D341Med (cell line): Measurements from ENCODE around the gene TMC8.
"Not testable (repeated sequence)": the region's sequence is repeated elsewhere in the genome, so short reads cannot be mapped to it uniquely, and the experiment has no call there.

ENCODE experiments used
- DNase-seq: peaks from one replicate; pipeline ENCODE4 v3.0.0; 2012; ENCODE audit warnings: low spot score

The TMC8 gene

DNA sequence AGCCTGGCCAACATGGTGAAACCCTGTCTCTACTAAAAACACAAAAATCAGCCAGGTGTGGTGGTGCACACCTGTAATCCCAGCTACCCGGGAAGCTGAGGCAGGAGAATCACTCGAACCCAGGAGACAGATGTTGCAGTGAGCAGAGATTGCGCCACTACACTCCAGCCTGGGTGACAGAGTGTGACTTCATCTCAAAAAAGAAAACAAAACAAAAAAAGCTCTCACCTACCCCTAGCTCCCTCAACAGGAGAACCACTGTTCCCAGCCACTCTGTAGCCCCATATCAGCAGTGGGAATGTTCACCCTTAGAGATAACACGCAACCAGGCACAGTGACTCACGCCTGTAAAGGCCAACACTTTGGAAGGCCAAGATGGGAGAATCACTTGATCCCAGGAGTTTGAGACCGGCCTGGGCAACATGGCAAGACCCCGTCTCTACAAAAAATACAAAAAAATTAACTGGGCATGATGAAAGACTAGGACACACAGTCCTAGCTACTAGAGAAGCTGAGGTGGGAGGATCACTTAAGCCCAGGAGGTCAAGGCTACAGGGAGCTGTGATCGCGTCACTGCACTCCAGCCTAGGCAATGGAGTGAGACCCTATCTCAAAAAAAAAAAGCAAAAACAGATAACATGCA lies 5.4 kb downstream of the TMC8 start:
- no peak for DNase-seq

DNA sequence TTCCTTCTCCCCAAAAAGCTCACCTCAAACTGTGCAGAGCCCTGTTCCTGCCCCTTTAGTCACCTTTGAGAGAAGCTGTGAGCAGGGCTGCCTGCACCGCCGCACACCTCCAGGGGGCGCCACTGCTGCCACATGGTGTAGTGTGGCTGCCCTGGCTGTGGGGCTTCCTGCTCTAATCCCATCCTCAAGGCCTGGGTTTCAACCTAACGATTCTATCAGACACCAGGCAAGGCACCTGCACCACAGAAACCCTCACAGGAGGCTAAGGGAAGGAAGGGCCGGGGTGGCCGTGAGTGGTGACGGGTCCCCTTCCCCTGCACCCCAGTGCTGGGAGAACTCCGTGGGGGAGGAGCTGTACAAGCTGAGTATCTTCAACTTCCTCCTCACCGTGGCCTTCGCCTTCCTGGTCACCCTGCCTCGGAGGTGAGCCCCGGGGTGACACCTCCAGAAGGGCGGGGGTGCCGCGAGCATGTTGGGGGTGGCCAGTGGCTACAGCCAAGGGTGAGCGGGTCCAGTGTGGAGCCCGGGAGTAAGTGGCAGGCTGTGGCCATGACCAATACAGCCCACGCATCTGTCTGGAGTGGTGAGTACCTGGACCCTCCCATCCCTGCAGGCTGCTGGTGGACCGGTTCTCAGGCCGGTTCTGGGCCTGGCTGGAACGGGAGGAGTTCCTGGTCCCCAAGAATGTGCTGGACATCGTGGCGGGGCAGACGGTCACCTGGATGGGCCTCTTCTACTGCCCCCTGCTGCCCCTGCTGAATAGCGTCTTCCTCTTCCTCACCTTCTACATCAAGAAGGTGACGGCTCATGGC lies 7.0 kb downstream of the TMC8 start:
- DNase-seq = no peak

DNA sequence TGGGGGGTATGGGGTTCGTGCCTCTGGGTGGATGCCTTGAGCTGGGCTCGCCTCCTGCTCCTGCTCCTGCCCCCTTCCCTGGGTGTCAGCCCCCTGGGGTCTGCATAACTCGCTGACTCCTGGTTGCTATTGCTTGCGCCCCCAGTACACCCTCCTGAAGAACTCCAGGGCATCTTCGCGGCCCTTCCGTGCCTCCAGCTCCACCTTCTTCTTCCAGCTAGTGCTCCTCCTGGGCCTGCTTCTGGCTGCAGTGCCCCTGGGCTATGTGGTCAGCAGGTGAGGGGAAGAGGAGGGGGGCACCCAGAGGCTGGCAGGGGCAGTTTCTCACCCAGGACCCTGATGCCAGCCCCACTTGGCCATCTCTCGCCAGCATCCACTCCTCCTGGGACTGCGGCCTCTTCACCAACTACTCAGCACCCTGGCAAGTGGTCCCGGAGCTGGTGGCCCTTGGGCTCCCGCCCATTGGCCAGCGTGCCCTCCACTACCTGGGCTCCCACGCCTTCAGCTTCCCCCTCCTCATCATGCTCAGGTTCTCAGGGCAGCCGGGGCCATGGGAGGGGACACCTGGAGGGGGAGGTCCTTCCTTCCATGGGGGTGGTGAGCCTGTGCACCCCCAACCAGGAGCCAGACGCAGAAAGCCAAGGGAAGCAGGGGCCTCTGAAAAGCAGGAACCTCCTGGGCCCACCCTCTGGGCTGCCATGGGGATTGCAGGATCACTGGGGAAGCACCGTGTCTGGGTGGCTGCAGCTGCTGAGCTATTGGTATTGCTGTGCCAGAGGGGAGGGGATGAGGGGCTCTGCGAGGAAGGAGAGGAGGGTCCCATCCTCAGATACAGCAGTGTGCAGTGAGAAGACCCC lies 7.9 kb downstream of the TMC8 start:
- DNase-seq = no peak

DNA sequence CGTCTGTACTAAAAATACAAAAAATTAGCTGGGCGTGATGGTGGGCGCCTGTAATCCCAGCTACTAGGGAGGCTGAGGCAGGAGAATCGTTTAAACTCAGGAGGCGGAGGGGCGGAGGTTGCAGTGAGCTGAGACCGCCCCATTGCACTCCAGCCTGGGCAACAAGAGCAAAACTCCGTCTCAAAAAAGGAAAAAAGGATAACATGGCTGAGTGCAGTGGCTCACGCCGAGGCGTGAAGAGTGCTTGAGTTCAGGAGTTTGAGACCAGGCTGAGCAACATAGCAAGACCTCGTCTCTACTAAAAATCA lies 9.2 kb downstream of the TMC8 start:
- not testable (repeated sequence) for DNase-seq

DNA sequence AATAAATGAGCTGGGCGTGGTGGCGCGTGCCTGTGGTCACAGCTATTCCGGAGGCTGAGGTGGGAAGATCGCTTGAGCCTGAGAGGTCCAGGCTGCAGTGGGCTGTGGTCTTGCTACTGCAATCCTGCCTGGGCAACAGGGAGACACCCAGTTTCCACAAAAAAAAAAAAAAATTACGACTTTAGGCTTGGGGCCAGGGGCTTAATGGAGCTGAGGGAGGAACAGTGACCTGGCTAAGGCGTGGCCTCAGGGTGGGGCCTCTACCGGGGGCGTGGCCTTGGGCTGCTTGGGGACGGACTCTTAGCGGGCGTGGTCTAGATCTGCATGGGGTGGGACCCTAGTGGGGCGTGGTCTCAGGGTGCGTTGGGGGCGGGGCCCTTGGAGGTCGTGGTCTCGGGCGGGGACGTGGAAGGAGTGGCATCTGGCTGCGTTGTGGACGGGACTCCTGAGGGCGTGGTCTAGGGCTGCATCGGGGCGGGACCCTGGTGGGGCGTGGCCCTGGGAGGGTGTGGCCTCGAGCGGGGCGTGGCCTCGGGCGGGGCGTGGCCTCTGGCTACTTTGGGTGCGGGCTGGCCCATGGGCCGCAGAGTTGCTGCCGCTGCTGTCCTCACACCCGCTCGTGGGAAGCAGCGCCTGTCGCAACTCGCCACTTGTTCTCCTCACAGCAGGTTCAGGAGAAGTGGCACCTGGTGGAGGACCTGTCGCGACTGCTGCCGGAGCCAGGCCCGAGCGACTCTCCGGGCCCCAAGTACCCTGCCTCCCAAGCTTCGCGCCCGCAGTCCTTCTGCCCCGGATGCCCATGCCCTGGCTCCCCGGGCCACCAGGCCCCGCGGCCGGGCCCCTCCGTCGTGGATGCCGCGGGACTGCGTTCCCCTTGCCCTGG lies 9.8 kb downstream of the TMC8 start:
- peak; percentile 99 for DNase-seq

DNA sequence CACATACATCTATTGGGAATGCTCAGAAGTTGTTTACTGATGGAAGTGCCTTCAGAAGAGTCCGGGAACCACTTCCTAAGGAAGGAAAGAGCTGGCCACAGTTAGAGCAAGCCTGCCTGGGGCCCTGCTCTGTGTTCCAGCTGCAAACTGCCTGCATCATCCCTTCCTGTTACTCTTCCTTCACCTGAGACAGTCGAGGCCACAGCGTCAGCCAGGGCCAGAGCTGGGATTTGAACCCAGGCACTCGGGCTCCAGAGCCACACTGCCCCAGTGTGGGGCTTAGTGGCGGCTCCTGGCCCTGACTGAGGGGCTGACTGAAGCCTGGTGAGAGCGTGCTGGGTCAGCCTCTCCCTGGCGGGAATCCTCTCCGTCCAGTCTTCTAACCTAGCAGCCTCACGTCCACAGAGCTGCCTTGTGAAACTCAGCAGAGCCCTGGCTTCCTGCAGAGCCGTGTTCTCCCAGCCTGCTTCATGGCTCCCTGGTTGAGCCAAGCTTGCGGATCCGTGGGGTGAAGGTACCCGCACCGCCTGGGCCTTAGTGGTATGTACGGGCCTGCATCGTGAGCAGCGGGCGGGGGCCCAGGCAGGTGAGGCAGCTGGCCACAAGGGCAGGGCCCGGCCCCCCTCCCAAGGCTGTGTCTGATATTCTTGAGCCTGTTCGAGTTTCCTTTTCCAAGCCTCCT lies 11.0 kb downstream of the TMC8 start:
- DNase-seq = no peak

DNA sequence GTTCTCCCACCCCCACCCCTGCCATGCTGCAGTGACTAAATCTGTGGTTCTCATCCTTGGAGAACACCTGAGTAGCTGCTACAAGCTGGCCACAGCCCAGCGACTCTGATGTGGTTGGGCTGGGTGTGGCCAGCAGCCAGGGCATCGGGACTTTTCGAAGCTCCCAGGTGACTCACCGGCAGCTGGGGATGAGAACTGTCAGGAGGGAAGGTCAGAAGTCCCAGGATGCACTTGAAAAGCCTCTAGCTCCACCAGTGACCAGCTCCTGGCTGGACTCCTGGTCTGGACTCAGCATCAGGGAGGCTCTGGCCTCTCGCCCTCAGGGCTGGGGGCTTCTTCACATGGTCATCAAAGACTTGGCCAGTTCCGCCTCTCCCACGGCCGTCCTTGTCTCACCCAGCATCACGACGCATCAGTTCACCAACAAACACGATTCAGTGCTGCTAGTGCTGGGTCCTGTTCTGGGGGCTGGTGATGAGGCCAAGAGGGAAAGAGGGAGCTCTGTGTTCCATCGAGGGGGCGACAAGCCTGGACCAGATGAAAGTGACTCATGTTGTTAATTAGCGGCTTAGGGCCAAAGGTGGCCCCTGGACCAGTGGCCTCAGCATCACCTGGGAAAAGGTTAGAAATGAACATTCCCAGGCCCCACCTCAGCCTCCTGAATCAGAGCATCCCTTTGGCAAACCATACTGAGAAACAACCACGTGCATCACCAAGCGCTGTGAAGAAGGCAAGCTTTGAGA lies 11.7 kb downstream of the TMC8 start:
- no peak for DNase-seq

DNA sequence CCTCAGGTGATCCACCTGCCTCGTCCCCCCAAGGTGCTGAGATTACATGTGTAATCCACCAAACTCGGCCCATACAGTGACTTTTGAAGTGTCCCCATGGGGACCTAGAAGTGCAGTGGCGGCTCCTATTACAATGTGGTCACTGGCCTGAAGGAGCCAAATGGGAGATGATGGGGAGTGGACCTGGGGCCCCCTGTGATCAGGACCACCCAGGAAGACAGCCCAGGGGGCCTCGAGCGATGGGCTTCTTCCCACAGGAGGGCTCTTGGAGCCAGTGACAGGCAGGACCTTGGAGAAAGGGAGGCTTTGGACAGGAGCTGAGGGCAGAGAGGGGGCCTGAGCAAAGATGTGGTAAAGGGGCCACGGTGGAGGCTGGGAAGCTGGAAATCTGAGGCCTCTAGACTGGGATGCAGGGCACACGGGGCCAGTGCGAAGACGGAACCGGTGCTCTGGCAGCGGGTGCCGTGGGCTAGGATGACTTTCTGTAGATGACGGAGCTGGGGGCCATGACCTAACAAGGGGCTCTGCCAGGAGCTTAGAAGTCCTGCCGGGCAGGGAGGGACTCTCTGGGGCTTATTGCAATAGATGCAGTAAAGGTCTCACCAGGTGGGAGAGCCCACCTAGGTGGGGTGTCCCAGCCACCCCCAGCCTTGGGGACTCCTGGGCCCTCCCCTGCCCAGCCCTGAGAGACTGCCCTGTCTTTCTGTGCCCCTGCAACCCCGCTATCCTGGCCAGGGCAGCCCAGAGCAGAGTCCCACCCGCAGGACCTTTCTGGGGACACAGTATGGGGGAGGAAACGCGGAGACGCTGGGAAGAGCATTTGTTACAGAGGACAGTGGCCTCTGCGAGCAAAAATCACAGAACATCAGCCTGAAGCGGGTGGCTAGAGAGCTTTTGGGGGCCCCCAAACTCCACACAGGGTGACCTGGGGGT lies 12.9 kb downstream of the TMC8 start:
- no peak for DNase-seq

DNA sequence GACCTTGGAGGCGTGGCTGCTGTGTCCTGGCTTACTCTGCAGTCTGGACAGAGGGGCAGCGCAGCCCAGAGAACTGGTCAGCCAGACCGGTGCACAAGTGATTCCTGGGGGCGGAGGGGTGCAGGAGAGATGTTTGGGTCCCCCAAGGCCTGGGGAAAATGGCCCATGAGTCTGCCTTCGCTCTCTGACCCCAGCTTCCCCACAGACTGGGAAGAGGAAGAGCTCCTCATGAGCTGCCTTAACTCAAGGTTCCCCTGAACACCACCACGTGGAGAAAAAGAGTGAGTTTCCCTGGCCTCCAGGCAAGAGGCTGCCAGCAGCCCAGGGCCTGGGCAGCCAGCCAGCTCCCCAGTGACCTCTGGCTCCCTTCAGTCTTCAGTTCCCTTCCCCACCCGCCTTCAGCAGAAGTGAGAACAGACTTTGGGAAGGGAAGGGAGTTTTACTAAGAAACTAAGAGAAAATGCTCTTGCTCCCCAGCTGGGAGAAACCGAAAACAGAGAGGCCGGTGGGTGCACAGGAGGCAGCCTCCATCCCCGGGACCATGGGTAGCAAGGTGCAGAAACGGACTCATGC lies 13.7 kb downstream of the TMC8 start:
- no peak for DNase-seq

DNA sequence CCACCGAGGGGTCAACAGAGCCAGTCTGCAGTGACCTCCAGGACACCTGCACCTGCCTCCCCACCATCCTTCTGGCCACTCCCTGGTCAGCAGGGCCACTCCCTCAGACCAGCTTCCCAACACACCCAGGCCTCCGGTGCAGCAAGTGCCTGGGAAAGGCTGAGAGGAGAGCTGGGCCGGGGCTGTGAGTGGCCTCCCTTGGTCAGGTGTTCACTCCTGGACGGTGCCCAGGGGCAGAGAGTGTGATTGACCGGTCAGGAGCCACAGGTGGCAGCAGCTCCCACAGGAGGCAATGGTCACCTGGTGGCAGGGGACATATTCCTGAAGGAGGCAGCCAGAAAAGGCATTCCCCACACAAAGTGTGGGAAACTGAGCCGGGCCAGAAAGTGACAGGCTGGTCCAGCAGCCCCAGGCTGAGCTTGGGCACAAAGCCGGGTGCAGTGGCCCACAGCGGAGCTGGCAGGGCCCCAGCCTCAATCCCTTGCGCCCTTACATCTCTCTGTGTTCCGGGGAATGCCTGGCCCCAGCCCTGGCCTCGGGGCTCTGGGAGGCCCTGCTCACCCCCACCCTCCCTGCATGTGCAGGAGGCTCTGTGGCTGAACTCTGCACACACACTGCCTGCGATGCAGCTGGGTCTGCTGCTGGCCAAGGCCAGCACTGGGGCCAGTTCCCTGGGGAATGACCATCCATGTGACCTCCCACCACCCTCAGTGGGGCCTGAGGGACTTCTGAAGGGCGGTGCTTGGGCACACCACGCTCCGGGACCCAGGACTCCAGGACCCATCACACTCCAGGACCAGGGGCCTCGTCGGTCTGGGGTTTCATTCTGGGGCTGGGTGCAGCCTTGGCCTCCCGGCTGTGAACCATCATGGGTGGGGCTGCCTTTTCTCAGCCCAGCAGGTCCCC lies 14.4 kb downstream of the TMC8 start:
- DNase-seq = no peak

DNA sequence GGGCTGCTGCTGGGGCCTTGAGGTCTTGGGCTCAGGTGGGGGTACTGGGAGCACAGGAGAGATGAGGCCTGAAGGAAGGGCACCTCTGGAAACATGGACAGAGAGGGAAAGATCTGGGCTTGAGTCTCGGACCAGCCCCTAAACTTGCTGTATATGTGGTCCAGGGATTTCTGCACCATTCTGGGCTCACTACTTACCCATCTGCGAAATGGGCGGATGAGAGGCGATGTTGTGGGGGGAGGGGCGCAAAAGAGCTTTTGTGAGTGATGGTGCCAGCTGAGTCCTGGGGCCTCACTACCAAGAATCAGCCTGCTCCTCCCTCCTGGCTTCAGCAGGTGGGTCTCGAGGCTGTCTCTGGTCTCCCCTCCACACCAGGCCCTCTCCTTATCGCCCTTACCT lies 15.9 kb downstream of the TMC8 start:
- DNase-seq = no peak

DNA sequence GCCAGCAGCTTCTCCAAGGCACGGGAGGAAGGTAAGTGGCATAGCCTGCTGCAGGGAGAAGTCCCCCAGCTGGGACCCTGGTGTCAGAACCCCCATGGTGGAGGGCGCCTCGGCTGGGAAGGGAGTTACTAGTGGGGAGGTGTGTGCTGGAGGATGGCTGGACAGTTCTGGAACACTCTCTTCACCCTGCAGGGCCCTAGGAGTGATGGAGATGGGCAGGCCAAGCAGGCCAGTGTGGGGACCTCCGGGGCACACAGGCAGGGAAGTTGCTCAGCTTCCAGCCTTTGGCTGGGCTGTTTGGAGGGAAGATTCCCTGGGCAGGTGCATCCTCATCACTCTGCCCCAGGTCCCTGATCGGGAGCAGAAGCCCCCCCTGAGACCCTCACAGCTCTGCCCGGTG lies 16.3 kb downstream of the TMC8 start:
- DNase-seq = no peak

DNA sequence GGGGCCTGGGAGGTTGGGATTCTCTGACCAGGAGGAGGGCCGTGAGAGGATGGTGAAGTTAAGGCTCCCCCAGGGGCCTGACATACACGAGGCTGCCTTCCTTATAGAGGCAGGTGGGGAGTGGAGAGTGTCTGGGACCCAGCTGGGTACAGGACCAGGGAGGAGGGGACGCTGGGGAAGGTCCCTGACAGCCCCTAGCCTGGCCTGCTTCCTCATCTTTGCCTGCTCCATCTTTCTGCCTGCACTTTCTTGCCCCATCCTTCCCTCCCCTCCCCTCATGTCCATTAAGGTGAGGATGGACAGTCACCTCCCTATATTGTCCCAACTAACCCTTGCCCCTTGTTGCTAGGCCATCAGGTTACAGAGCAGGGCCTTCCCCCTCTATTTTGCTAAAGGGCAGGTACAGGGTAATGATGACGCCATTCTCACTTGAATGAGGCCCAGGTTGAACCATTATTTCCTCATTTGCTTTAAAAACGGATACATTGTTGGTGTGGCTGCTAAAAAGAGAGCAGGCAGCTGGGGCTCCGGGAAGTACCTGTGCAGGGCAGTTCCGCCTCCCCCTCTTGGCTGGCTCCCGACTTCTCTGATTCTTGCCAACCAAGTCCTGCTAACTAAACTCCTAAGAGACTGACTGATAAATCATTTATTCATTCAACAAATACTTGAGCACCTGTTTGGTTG lies 16.9 kb downstream of the TMC8 start:
- DNase-seq = no peak

DNA sequence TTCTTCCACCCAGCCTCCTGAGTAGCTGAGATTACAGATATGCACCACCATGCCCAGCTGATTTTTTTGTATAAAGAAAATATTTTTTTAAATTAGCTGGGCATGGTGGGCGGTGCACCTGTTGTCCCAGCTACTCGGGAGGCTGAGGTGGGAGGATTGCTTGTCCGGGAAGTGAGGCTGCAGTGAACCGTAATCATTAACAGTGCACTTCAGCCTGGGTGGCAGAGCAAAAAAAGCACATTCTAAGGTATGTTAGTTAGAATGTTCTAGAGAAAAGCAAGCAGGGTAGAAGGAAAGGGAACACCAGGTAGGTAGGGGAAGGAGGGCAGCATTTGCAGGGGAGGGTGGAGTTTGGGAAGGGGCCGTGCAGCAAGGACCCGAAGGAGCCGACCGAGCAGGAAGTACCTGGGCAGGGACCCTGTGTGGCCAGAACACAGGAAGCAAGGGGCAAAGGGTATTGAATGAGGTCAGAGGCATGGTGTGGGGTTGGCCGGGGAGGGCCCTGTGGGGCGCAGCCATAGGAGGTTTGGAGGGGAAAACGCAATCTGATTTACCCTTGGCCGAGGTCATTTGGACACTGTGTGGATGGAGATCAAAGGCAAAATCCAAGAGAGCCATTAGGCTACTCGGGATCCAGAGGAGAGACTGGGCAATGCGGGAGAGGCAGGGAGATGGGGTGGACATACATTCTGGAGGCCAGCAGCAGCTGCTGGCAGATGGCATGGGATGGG lies 17.9 kb downstream of the TMC8 start:
- DNase-seq = no peak

DNA sequence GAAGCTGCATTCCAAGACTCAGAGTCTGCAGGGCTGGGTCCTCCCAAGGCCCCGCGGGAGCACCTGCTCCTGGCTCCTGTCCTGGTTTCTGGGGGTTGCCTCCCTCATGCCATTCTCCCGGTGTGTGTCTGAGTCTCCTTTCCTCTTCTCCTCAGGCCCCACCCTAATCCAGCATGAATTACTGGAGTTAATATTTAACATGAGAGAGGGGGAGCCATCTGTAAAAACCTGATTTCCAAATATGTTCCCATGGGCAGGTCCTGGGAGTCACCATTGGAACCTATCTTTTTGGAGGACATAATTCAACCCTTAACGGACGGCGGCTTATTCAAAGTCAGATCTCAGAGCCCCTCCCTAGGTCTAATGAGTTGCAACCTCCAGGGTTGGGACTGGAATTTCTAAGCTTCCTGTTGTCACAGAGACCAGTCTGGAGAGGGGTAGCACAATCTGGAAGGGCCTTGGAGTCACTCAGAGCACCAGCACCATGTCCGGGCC lies 21.0 kb downstream of the TMC8 start:
- DNase-seq = no peak

DNA sequence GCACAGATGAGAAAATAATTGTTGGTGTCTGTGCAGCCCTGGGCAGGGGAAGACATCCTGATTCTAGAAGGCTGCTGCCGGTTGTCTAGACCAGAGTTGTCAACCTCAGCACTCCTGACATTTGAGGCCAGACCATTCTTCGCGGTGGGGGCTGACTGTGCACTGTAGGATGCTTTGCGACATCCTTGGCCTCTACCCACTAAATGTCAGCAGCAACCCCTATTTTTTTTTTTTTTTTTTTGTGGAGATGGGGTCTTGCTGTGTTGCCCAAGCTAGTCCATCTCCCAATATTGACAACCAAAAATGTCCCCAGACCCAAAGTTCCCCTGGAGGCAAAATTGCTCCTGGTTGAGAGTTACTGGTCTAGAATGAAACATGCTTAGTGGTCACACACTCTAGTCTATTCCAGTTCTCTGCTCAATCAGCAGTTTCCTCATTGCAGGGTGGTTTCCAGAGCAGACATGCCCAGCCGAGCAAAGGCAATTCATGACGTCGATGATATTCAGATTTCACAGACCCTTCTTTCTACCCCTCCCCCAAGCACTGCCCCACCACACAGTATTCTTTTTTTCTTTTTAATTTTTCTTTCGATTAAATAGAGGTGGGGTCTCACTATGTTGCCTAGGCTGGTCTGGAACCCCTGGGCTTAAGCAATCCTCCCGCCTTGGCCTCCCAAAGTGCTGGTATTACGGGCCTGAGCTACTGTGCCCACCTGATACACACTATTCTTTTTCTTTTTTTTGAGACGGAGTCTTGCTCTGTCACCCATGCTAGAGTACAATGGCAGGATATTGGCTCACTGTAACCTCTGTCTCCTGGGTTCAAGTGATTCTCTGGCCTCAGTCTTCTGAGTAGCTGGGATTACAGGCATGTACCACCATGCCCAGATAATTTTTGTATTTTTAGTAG lies 24.6 kb downstream of the TMC8 start:
- DNase-seq = no peak
